ENCODE measurements around the gene NAB1.

Gene NAB1

GRCh38 chr2:190716176-190716807, 67.4 kb downstream of the NAB1 start:
- DNase-seq (ENCODE audit: low read depth), result no peak

GRCh38 chr2:190717306-190717705, 68.4 kb downstream of the NAB1 start:
- no peak for DNase-seq (ENCODE audit: low read depth)

- DNase-seq (ENCODE audit: low read depth), result peak; percentile 42
Observed at GRCh38 chr2:190717764-190718651, 69.1 kb downstream of the NAB1 start.

GRCh38 chr2:190718652-190719526, 70.0 kb downstream of the NAB1 start:
- peak; percentile 63 for DNase-seq (ENCODE audit: low read depth)

- DNase-seq (ENCODE audit: low read depth), result no peak
Observed at GRCh38 chr2:190720276-190720675, 71.4 kb downstream of the NAB1 start.

- DNase-seq (ENCODE audit: low read depth), result no peak
Observed at GRCh38 chr2:190720691-190721090, 71.8 kb downstream of the NAB1 start.

GRCh38 chr2:190722061-190722759, 73.3 kb downstream of the NAB1 start:
- no peak for DNase-seq (ENCODE audit: low read depth)

- no peak for DNase-seq (ENCODE audit: low read depth)
Observed at GRCh38 chr2:190722835-190723234, 74.0 kb downstream of the NAB1 start.

- DNase-seq (ENCODE audit: low read depth), result no peak
Observed at GRCh38 chr2:190723397-190724090, 74.7 kb downstream of the NAB1 start.

GRCh38 chr2:190726255-190726654, 77.4 kb downstream of the NAB1 start:
- no peak for DNase-seq (ENCODE audit: low read depth)

- no peak for DNase-seq (ENCODE audit: low read depth)
Observed at GRCh38 chr2:190736355-190736754, 87.5 kb downstream of the NAB1 start.

- DNase-seq (ENCODE audit: low read depth), result no peak
Observed at GRCh38 chr2:190740449-190740848, 91.6 kb downstream of the NAB1 start.

Data from stimulated activated CD4-positive, alpha-beta T cell treated with anti-CD3 and anti-CD28 coated beads, Interleukin-2, amount 100 ng/mL, for 4 hours (primary cell).